WERI-Rb-1 (cell line): ENCODE measurements around the gene METTL16.

Experiments
- DNase-seq: peaks from one replicate; pipeline ENCODE4 v3.0.0-alpha.2; 2020
- H3K27ac ChIP-seq: fragments of 250-450 bp; sonication (Bioruptor Pico); 2 replicates; pipeline ENCODE4 v1.5.1; 2020; ENCODE audit warnings: mild to moderate bottlenecking, moderate library complexity
- H3K27me3 ChIP-seq: fragments of 250-450 bp; sonication (Bioruptor Pico); 2 replicates; pipeline ENCODE4 v1.5.1; 2021; ENCODE audit warnings: mild to moderate bottlenecking, low read depth, moderate library complexity; ENCODE audit not compliant: insufficient read depth, severe bottlenecking
- H3K36me3 ChIP-seq: fragments of 250-450 bp; sonication (Bioruptor Pico); 2 replicates; pipeline ENCODE4 v1.5.1; 2020; ENCODE audit warnings: mild to moderate bottlenecking, moderate library complexity
- H3K4me3 ChIP-seq: 2 replicates; pipeline ENCODE4 v1.5.1; 2011; ENCODE audit warnings: low read depth, mild to moderate bottlenecking, control low read depth, low read length
- H3K9me3 ChIP-seq: fragments of 250-450 bp; sonication (Bioruptor Pico); 2 replicates; pipeline ENCODE4 v1.5.1; 2021; ENCODE audit warnings: mild to moderate bottlenecking, moderate library complexity; ENCODE audit not compliant: severe bottlenecking
- TF ChIP-seq, protein P1 (sequence below): IDR thresholded peaks from 2 replicates; pipeline ENCODE4 v1.5.1; 2011; ENCODE audit warnings: low read depth, mild to moderate bottlenecking, control low read depth, inconsistent platforms, low read length

The METTL16 gene

DNA sequence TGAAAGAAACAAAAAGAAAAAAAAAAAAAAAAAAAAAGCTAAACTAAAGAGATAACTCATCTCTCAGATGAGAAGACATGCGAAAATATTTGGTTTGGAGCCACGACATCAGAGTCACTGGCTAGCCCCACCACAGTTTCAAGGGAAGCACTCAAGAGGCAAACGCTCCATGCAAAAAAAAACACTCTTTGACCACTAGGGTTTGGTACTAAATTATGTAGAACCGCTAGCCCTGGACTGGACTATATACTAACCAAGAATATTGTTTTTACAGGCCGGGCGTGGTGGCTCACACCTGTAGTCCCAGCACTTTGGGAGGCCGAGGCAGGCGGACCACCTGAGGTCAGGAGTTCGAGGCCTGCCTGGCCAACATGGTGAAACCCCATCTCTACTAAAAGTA is 37.3 kb downstream of the METTL16 start:
- H3K9me3 ChIP-seq: no peaks in the 10 kb centered on the region
- no peaks in the 10 kb centered on the region for H3K27me3 ChIP-seq
- no peak overlapping the region for H3K4me3 ChIP-seq
- no peak for DNase-seq
- H3K27ac ChIP-seq: no peak overlapping the region
- TF ChIP-seq, protein P1, sequence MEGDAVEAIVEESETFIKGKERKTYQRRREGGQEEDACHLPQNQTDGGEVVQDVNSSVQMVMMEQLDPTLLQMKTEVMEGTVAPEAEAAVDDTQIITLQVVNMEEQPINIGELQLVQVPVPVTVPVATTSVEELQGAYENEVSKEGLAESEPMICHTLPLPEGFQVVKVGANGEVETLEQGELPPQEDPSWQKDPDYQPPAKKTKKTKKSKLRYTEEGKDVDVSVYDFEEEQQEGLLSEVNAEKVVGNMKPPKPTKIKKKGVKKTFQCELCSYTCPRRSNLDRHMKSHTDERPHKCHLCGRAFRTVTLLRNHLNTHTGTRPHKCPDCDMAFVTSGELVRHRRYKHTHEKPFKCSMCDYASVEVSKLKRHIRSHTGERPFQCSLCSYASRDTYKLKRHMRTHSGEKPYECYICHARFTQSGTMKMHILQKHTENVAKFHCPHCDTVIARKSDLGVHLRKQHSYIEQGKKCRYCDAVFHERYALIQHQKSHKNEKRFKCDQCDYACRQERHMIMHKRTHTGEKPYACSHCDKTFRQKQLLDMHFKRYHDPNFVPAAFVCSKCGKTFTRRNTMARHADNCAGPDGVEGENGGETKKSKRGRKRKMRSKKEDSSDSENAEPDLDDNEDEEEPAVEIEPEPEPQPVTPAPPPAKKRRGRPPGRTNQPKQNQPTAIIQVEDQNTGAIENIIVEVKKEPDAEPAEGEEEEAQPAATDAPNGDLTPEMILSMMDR: no peak
- peaks cover 79% of the 10 kb centered on the region for H3K36me3 ChIP-seq

DNA sequence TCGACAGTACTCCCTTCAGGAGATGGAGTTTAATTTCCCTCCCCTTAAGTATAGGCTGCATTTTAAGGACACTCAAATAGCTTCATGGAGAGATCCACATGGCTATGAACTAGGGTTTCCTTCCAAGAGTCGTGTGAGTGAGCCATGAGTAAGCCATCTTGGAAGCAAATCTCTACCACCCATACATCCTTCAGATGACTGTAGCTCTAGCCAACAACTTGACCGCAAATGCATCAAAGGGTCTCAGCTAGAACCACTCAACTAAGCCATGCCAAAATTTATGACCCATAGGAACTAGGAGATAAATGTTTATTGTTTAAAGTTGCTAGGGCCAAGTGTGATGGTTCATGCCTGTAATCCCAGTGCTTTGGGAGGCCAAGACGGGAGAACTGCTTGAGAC is 43.4 kb downstream of the METTL16 start:
- no peak for DNase-seq
- TF ChIP-seq, protein P1: no peak
- H3K36me3 ChIP-seq: peaks cover 74% of the 10 kb centered on the region
- H3K4me3 ChIP-seq: no peak overlapping the region
- no peaks in the 10 kb centered on the region for H3K9me3 ChIP-seq
- no peak overlapping the region for H3K27ac ChIP-seq
- no peaks in the 10 kb centered on the region for H3K27me3 ChIP-seq

DNA sequence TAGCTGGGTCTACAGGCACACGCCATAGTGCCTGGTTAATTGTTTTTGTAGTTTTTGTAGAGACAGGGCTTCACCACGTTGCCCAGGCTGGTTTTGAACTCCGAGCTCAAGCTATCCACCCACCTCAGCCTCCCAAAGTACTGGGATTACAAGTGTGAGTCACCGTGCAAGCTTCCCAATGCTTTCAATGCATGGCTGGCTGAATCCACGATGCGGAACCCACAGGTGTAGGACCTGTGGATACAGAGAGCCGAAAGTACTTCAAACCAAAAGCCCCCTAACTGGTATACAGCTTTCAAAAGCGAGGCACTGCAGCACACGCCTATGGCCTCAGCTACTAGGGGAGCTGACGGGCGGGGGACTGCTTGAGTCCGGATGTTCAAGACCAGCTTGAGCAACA is 44.8 kb downstream of the METTL16 start:
- H3K36me3 ChIP-seq: peaks cover 74% of the 10 kb centered on the region
- H3K27me3 ChIP-seq: no peaks in the 10 kb centered on the region
- DNase-seq: no peak
- H3K4me3 ChIP-seq: no peak overlapping the region
- no peaks in the 10 kb centered on the region for H3K9me3 ChIP-seq
- no peak overlapping the region for H3K27ac ChIP-seq
- TF ChIP-seq, protein P1: no peak

DNA sequence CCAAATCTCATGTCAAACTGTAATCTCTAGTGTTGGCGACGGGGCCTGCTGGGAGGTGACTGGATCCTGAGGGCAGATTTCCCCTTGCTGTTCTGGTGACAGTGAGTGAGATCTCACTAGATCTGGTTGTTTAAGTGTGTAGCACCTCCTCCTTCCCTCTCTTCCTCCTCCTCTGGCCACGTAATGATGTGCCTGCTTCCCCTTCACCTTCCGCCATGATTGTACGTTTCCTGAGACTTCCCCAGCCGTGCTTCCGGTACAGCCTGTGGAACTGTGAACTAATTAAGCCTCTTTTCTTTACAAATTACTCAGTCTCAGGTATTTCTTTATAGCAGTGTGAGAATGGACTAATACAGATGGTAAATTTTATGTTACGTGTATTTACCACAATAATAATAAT is 49.2 kb downstream of the METTL16 start:
- Histone ChIP-seq H3K9me3 (no peaks in the 10 kb centered on the region), H3K27me3 (no peaks in the 10 kb centered on the region), H3K36me3 (peaks cover 75% of the 10 kb centered on the region), H3K4me3 (no peak overlapping the region), H3K27ac (peak overlapping the region; percentile 35)
- no peak for DNase-seq
- TF ChIP-seq, protein P1: no peak

DNA sequence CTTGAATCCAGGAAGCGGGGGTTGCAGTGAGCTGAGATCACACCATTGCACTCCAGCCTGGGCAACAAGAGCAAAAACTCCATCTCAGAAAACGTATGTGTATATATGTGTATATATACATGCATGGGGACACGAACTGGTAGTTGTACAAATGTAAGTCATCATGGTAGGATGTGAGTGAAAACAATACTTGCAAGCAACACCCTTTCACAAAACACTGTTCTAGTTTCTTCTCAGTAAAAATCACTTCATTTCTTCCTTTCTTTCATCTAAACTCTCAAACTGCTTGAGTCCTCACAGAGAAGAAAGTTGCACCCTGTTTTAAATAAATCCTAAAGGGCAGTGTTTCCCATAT is 51.8 kb downstream of the METTL16 start:
- TF ChIP-seq, protein P1: no peak
- Histone ChIP-seq H3K27ac (peak overlapping the region; percentile 39), H3K36me3 (peaks cover 72% of the 10 kb centered on the region), H3K4me3 (no peak overlapping the region), H3K9me3 (no peaks in the 10 kb centered on the region), H3K27me3 (no peaks in the 10 kb centered on the region)
- no peak for DNase-seq

DNA sequence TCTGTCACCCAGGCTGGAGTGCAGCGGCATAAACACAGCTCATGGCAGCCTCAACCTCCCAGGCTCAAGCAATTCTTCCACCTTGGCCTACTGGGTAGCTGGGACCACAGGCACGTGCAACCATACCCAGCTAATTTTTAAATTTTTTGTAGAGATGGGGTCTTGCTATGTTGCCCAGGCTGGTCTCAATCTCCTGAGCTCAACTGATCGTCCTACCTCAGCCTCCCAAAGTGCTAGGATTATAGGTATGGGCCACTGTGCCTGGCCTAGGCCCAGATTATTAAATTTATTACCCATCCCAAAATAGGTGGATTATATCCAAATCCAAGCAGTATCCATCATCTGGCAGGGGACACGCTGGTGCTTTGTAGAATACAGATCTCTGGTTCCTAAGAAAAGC is 53.8 kb downstream of the METTL16 start:
- no peak overlapping the region for H3K4me3 ChIP-seq
- H3K27me3 ChIP-seq: no peaks in the 10 kb centered on the region
- peaks cover 52% of the 10 kb centered on the region for H3K36me3 ChIP-seq
- peak overlapping the region; percentile 39; the same call in 1 of the 2 replicates for H3K27ac ChIP-seq
- no peaks in the 10 kb centered on the region for H3K9me3 ChIP-seq
- TF ChIP-seq, protein P1: no peak
- DNase-seq: no peak
